SJCRH30 (cell line): ENCODE results near the gene CETP. TPM values are rescaled to one million over a fixed set of nuclear protein-coding genes. Genes with fewer than 3 reads are reported as not detected.

ENCODE experiments used
- DNase-seq, 2 experiments: peaks; one replicate each; pipeline ENCODE4 v3.0.0-alpha.2; 2015 to 2020
- H3K27ac ChIP-seq: fragments of 250-450 bp; sonication (Bioruptor Pico); 2 replicates; pipeline ENCODE4 v1.5.1; 2020; ENCODE audit warnings: mild to moderate bottlenecking, moderate library complexity
- H3K27me3 ChIP-seq: fragments of 250-450 bp; sonication (Bioruptor Pico); 2 replicates; pipeline ENCODE4 v1.5.1; 2020; ENCODE audit warnings: mild to moderate bottlenecking, moderate library complexity
- H3K36me3 ChIP-seq: fragments of 250-450 bp; sonication (Bioruptor Pico); 2 replicates; pipeline ENCODE4 v1.5.1; 2020; ENCODE audit warnings: mild to moderate bottlenecking, moderate library complexity
- H3K4me1 ChIP-seq: fragments of 250-450 bp; sonication (Bioruptor Pico); 2 replicates; pipeline ENCODE4 v1.5.1; 2020; ENCODE audit warnings: mild to moderate bottlenecking, moderate library complexity
- H3K4me3 ChIP-seq: fragments of 250-450 bp; sonication (Bioruptor Pico); 2 replicates; pipeline ENCODE4 v1.5.1; 2020; ENCODE audit warnings: mild to moderate bottlenecking, moderate library complexity
- H3K9me3 ChIP-seq: fragments of 250-450 bp; sonication (Bioruptor Pico); replicated peaks from 2 replicates; pipeline ENCODE4 v1.5.1; 2020; ENCODE audit warnings: mild to moderate bottlenecking, moderate library complexity
- total RNA-seq: library from RNA; depleted of rRNA; stranded (reverse); fragments of >200 nt; shearing (Covaris generic); gene quantifications from 2 replicates; pipeline ENCODE4 v1.2.3, GENCODE V29; 2014

CETP gene
- total RNA-seq, 1 experiment from 2014 or later, result 0.14 TPM

- H3K27ac ChIP-seq, result no peak overlapping the region
- H3K4me1 ChIP-seq, result peaks cover 29% of the 10 kb centered on the region
- no peak for DNase-seq
- no peaks in the 10 kb centered on the region for H3K27me3 ChIP-seq
- peaks cover 66% of the 10 kb centered on the region for H3K36me3 ChIP-seq
- H3K9me3 ChIP-seq, result no peaks in the 10 kb centered on the region
- no peak overlapping the region for H3K4me3 ChIP-seq
These were observed 17.9 kb upstream of the CETP start for GRCh38 chr16:56943761-56944375.

DNA sequence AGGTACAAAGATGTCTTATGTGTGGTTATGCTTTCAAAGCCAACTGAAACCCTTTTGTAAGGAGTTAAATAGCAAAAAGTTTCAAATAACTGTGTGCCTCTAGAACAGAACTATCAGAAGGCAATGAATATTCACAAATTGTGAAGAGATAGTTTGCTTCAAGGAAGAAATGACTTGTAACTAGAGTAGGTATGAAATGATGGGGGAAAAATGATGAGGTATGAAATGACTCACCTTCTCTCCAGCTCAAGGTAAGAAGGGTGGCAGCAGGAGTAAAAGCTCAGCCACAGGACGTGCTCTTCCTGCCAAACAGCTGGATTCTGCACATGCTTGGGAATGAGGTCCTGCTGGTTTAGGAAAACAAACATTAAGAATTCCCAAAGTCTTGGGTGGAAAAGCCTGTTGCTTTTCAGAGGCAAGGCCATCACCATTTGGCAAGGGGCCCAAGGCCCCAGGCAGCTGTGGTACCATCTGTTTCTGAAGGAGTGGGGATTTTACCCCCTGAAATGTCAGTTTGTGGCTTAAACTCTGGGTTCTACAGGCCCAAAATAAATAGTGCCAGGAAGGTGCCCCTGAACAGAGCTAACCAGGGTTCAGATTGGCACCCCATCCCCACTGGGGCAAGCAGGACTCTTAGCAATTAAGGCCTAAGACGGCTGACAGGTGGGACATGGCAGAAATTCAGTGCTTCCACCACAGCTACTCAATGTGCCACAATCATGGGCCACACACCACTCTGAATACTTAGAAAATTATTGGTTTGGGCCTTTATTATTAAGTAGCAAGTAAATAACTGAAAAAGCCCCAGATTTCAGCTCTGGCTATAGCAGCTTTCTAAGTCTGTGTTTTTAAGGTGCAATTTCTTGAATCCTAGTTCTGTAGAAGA is 16.6 kb upstream of the CETP start:
- peak; percentile 85 to 94 for DNase-seq
- Histone ChIP-seq H3K4me1 (peaks cover 29% of the 10 kb centered on the region), H3K4me3 (no peak overlapping the region), H3K36me3 (peaks cover 52% of the 10 kb centered on the region), H3K27me3 (no peaks in the 10 kb centered on the region), H3K27ac (peak overlapping the region; percentile 23; the same call in 1 of the 2 replicates), H3K9me3 (no peaks in the 10 kb centered on the region)

DNA sequence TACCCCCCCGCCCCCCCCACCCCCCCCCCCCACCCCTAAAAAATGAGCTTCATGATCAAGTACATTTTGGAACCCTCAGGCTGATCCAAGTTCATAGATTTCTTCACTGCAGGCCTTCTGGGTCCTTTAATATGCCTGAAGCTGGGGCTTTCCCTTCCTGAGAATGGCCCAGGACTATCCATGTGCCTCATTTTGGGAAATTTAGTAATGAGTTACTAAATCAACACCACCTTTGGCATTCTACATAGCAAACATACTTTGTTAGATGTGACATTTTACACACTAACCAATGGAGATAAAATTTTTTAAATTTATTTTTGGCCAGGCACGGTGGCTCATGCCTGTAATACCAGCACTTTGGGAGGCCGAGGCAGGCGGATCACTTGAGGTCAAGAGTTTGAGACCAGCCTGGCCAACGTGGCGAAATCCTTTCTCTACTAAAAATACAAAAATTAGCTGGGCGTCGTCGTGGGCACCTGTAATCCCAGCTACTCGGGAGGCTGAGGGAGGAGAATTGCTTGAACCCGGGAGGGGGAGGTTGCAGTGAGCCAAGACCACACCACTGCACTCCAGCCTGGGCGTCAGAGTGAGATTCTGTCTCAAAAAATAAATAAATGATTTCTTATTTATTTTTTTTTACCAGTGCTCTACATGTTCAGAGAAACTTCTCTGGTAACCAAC is 15.8 kb upstream of the CETP start:
- H3K27ac ChIP-seq, result no peak overlapping the region
- no peaks in the 10 kb centered on the region for H3K27me3 ChIP-seq
- H3K4me3 ChIP-seq, result no peak overlapping the region
- H3K9me3 ChIP-seq, result no peaks in the 10 kb centered on the region
- peaks cover 29% of the 10 kb centered on the region for H3K4me1 ChIP-seq
- peaks cover 44% of the 10 kb centered on the region for H3K36me3 ChIP-seq
- DNase-seq, result no peak

DNA sequence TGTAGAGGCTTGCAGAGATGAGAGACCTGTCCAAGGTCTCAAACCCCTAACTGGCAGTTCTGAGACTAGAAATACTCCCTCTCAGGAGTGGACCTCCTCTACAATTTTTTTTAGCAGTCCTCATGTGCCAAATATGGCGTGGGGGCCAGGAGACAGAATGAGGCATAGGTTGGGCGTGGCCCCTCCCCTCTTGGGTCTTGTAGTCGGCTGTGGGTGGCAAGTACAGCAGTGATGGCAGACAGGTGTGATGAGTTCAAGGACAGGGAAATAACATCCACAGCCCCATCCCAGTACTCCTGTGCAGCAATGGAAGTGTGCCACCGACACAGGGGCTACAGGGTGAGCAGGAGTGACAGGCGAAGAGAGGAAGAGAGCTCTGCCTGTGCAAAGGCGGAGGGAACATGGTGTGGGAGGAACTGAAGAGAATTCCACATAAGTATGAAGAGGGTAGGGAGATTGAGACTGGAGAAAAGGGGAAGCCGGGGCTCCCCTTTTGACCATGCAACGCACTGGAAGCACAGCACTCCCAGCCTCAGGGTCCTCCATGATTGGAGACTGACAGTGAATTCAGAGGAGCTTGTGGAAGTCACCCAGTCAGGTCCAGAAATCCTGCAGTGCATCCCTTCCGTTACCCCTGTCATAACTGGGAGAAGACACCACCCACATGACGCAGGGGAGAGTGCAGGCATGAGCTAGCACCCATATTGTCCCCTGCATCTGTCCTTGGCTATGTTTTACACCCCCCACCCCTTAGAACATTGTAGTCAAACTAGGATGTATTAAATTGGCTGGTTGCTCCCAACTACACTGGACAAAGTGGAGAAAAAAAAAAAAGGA is 14.8 kb upstream of the CETP start:
- Histone ChIP-seq H3K4me1 (peaks cover 33% of the 10 kb centered on the region), H3K27ac (no peak overlapping the region), H3K9me3 (no peaks in the 10 kb centered on the region), H3K36me3 (peaks cover 34% of the 10 kb centered on the region), H3K4me3 (no peak overlapping the region), H3K27me3 (no peaks in the 10 kb centered on the region)
- no peak for DNase-seq

GRCh38 chr16:56947604-56947995 is 14.2 kb upstream of the CETP start:
- Histone ChIP-seq H3K4me1 (peaks cover 38% of the 10 kb centered on the region), H3K9me3 (no peaks in the 10 kb centered on the region)
- no peak for DNase-seq

DNA sequence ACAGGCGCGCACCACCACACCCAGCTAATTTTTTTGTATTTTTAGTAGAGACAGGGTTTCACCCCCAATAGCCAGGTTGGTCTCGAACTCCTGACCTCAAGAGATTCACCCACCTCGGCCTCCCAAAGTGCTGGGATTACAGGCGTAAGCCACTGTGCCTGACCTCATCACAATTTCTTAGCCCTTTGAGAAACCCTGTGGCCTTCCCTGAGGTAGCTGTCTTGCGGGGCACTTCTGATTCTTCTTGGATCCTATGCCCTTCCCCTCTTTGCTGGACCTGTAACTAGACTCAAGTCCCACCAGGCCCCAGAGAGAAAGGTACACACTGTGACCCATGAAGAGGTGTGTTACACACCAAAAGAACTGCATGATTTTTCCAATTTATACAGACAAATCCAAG is 13.5 kb upstream of the CETP start:
- peaks cover 22% of the 10 kb centered on the region for H3K36me3 ChIP-seq
- no peaks in the 10 kb centered on the region for H3K9me3 ChIP-seq
- no peak overlapping the region for H3K4me3 ChIP-seq
- no peak overlapping the region for H3K27ac ChIP-seq
- no peaks in the 10 kb centered on the region for H3K27me3 ChIP-seq
- DNase-seq, result no peak
- H3K4me1 ChIP-seq, result peaks cover 35% of the 10 kb centered on the region

More at GRCh38 chr16:56947604-56947995, 14.2 kb upstream of the CETP start:
- H3K36me3 ChIP-seq, result peaks cover 28% of the 10 kb centered on the region
- no peaks in the 10 kb centered on the region for H3K27me3 ChIP-seq
- H3K4me3 ChIP-seq, result no peak overlapping the region
- H3K27ac ChIP-seq, result no peak overlapping the region

DNA sequence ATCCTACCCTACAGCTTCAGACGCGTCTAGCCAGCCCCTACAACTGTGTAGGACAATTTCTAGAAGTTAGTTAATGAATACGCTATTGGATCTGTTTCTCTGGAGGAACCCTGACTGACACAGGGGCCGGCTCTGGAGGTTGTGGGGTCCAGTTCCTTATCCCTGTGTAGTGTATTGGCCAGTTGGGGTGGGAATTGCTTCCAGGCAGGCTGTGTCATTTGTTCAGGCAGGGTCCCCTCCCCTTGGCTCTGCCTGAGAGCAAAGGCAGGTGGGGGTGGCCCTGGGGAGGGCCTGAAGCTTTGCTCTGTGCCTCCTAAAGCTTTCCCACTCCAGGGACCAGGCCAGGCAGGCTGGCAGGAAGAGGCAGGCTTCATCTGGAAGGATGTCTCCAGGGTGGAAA is 11.7 kb upstream of the CETP start:
- no peak for DNase-seq
- Histone ChIP-seq H3K4me3 (no peak overlapping the region), H3K36me3 (peaks cover 7% of the 10 kb centered on the region; the same call in 1 of the 2 replicates), H3K27ac (no peak overlapping the region), H3K4me1 (peaks cover 17% of the 10 kb centered on the region), H3K9me3 (0 out of 2 replicates have a peak, but pooled peaks cover 2% of the 10 kb centered on the region), H3K27me3 (no peaks in the 10 kb centered on the region)

- 0 out of 2 replicates have a peak, but pooled peaks cover 2% of the 10 kb centered on the region for H3K9me3 ChIP-seq
- H3K27ac ChIP-seq, result no peak overlapping the region
- no peak overlapping the region for H3K4me3 ChIP-seq
- peaks cover 13% of the 10 kb centered on the region for H3K4me1 ChIP-seq
- peaks cover 7% of the 10 kb centered on the region; the same call in 1 of the 2 replicates for H3K36me3 ChIP-seq
- DNase-seq, result no peak
- H3K27me3 ChIP-seq, result no peaks in the 10 kb centered on the region
These were observed 11.3 kb upstream of the CETP start for GRCh38 chr16:56950455-56950854.

DNA sequence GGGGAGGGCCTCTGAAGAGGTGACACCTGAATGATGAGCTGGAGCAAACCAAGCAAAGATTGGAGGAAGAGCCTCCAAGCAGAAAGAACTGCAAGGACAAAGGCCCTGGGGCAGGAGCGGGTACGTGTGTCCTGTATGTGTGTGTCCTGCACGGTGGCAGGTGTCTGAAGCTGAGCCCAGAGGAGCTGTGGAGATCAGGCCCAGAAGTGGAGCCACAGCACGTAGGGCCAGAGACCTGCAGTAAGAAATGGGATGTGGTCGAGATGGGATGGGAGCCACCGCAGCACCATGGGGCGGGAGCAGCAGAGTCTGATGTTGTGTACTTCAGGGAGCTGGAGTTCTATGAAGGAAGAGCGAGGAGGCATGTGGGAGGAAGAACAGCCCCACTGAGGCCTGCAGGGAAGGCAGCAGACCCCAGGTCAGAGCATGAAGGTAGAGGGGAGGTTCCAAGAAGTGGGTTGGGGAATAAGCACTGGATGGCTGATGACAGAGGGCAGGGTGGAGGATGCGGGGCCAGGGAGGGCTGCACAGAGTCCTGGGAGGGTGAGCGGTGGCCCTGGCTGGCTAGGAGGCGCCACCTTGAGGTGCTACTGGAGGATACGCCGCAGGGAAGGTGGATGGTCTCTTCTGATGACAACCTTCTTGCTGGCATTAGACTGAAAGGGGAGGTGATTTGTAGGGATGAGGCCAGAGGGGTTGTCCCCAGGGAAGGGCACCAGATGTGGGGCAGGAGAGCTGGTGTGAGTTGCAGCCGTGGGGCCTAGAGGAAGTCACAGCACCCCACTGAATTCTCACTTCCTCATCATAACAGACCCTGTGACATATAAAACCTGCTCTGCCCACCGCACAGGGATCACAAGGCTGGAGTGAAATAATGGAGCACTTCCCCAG is 10.6 kb upstream of the CETP start:
- Histone ChIP-seq H3K27me3 (no peaks in the 10 kb centered on the region), H3K4me3 (no peak overlapping the region), H3K36me3 (peaks cover 4% of the 10 kb centered on the region; the same call in 1 of the 2 replicates), H3K9me3 (peaks cover 5% of the 10 kb centered on the region; the same call in 1 of the 2 replicates), H3K4me1 (peaks cover 9% of the 10 kb centered on the region), H3K27ac (no peak overlapping the region)
- peak; percentile 76 to 88 for DNase-seq

DNA sequence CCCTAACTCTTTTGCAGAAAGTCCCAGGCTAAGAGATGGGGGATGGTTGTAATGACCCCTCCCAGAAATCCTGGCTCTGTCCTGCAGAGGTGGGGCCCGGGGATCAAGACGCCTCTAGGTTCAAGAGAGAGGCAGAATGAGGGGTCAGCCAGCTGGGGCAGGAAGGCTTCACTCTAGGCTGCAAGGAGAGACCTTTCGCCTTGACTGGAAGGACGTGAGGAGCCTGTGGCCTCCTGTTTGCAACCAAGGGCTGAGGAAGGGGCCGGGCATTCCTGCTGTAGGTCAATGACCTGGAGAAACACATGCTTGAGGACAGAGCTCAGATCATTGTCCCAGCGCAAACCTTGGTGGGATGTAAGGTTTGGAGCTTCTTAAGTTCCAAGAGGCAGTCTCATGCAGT is 8.7 kb upstream of the CETP start:
- no peak for DNase-seq
- peaks cover 6% of the 10 kb centered on the region; the same call in 1 of the 2 replicates for H3K9me3 ChIP-seq
- no peak overlapping the region for H3K27ac ChIP-seq
- no peaks in the 10 kb centered on the region; the same call in 1 of the 2 replicates for H3K27me3 ChIP-seq
- H3K4me3 ChIP-seq, result no peak overlapping the region
- H3K36me3 ChIP-seq, result no peaks in the 10 kb centered on the region
- peaks cover 9% of the 10 kb centered on the region for H3K4me1 ChIP-seq

GRCh38 chr16:56956076-56956475 is 5.7 kb upstream of the CETP start:
- peaks cover 6% of the 10 kb centered on the region; the same call in 1 of the 2 replicates for H3K9me3 ChIP-seq
- no peaks in the 10 kb centered on the region; the same call in 1 of the 2 replicates for H3K27me3 ChIP-seq

GRCh38 chr16:56956756-56957155 is 5.0 kb upstream of the CETP start:
- peaks cover 6% of the 10 kb centered on the region; the same call in 1 of the 2 replicates for H3K9me3 ChIP-seq
- no peak overlapping the region for H3K27ac ChIP-seq
- H3K36me3 ChIP-seq, result no peaks in the 10 kb centered on the region
- H3K4me1 ChIP-seq, result peaks cover 17% of the 10 kb centered on the region
- DNase-seq, result no peak
- no peaks in the 10 kb centered on the region; the same call in 1 of the 2 replicates for H3K27me3 ChIP-seq
- H3K4me3 ChIP-seq, result no peak overlapping the region

More at GRCh38 chr16:56956076-56956475, 5.7 kb upstream of the CETP start:
- Histone ChIP-seq H3K36me3 (no peaks in the 10 kb centered on the region), H3K27ac (no peak overlapping the region), H3K4me3 (no peak overlapping the region), H3K4me1 (peaks cover 14% of the 10 kb centered on the region)
- DNase-seq, result no peak

- Histone ChIP-seq H3K27me3 (no peaks in the 10 kb centered on the region; the same call in 1 of the 2 replicates), H3K4me3 (no peak overlapping the region), H3K4me1 (peaks cover 21% of the 10 kb centered on the region), H3K9me3 (peaks cover 4% of the 10 kb centered on the region; the same call in 1 of the 2 replicates), H3K36me3 (no peaks in the 10 kb centered on the region), H3K27ac (no peak overlapping the region)
- DNase-seq, result peak; percentile 42 to 59
These were observed 969 bp upstream of the CETP start for GRCh38 chr16:56960681-56961281.
